Measurements from ENCODE around the gene SEC14L5. TPM values are rescaled to one million over a fixed set of nuclear protein-coding genes. Genes with fewer than 3 reads are reported as not detected.

Gene SEC14L5
- total RNA-seq, 1 donor from 2014 or later, result 5.7 TPM

- no peaks in the 10 kb centered on the region for H3K4me1 ChIP-seq
- H3K9me3 ChIP-seq, result no peaks in the 10 kb centered on the region
- H3K36me3 ChIP-seq, result peaks cover 0 to 1% of the 10 kb centered on the region in 2 donors
- no peaks in the 10 kb centered on the region for H3K27me3 ChIP-seq
- no peak overlapping the region for H3K4me3 ChIP-seq
- DNase-seq (ENCODE audit: low spot score in 2 of 2), result no peak
- no peak for TF ChIP-seq CTCF (IDR thresholded peaks at IDR 0.05)
- intact Hi-C loops (cut with DNase I), result no loop called here
- H3K27ac ChIP-seq, result no peak overlapping the region
Measured at GRCh38 chr16:5019775-5020174, 61.6 kb downstream of the SEC14L5 start.

- H3K27me3 ChIP-seq, result no peaks in the 10 kb centered on the region
- H3K4me3 ChIP-seq, result no peak overlapping the region
- H3K9me3 ChIP-seq, result no peaks in the 10 kb centered on the region
- intact Hi-C loops (cut with DNase I), result no loop called here
- DNase-seq (ENCODE audit: low spot score in 2 of 2), result no peak
- no peak for TF ChIP-seq CTCF (IDR thresholded peaks at IDR 0.05)
- H3K36me3 ChIP-seq, result peaks cover 0 to 7% of the 10 kb centered on the region in 2 donors
- H3K27ac ChIP-seq, result no peak overlapping the region
- no peaks in the 10 kb centered on the region for H3K4me1 ChIP-seq
Measured at GRCh38 chr16:5020551-5020950, 62.4 kb downstream of the SEC14L5 start.

- H3K4me3 ChIP-seq, result no peak overlapping the region
- H3K4me1 ChIP-seq, result no peaks in the 10 kb centered on the region
- no peak for DNase-seq (ENCODE audit: low spot score in 2 of 2)
- intact Hi-C loops (cut with DNase I), result no loop called here
- TF ChIP-seq CTCF (IDR thresholded peaks at IDR 0.05), result no peak
- H3K36me3 ChIP-seq, result peaks cover 0 to 10% of the 10 kb centered on the region in 2 donors
- H3K27me3 ChIP-seq, result no peaks in the 10 kb centered on the region
- H3K27ac ChIP-seq, result no peak overlapping the region
- no peaks in the 10 kb centered on the region for H3K9me3 ChIP-seq
Measured at GRCh38 chr16:5022521-5022920, 64.4 kb downstream of the SEC14L5 start.

GRCh38 chr16:5024632-5025031 is 66.5 kb downstream of the SEC14L5 start:
- Histone ChIP-seq H3K27me3 (no peaks in the 10 kb centered on the region), H3K36me3 (peaks cover 11 to 14% of the 10 kb centered on the region in 2 donors), H3K27ac (no peak overlapping the region), H3K4me1 (no peaks in the 10 kb centered on the region), H3K9me3 (no peaks in the 10 kb centered on the region), H3K4me3 (no peak overlapping the region)
- intact Hi-C loops (cut with DNase I), result no loop called here
- no peak for DNase-seq (ENCODE audit: low spot score in 2 of 2)
- TF ChIP-seq CTCF (IDR thresholded peaks at IDR 0.05), result no peak

- intact Hi-C loops (cut with DNase I), result no loop called here
- Histone ChIP-seq H3K36me3 (peaks cover 11 to 14% of the 10 kb centered on the region in 2 donors), H3K27ac (no peak overlapping the region), H3K4me3 (no peak overlapping the region), H3K4me1 (no peaks in the 10 kb centered on the region), H3K27me3 (no peaks in the 10 kb centered on the region), H3K9me3 (no peaks in the 10 kb centered on the region)
- no peak for DNase-seq (ENCODE audit: low spot score in 2 of 2)
- TF ChIP-seq CTCF (IDR thresholded peaks at IDR 0.05), result peak in 1 of 3 experiments; percentile 5
Measured at GRCh38 chr16:5025171-5025632, 67.1 kb downstream of the SEC14L5 start.

- Histone ChIP-seq H3K4me3 (no peak overlapping the region), H3K36me3 (peaks cover 11 to 14% of the 10 kb centered on the region in 2 donors), H3K27me3 (no peaks in the 10 kb centered on the region), H3K4me1 (no peaks in the 10 kb centered on the region), H3K27ac (no peak overlapping the region), H3K9me3 (no peaks in the 10 kb centered on the region)
- intact Hi-C loops (cut with DNase I), result no loop called here
- no peak for TF ChIP-seq CTCF (IDR thresholded peaks at IDR 0.05)
- no peak for DNase-seq (ENCODE audit: low spot score in 2 of 2)
Measured at GRCh38 chr16:5026664-5027063, 68.5 kb downstream of the SEC14L5 start.
